Activated naive CD4-positive, alpha-beta T cell treated with anti-CD3 and anti-CD28 coated beads, Interleukin-2, amount 50 U/mL, for 16 hours (primary cell): ENCODE results near the gene KCNQ1.
A peak's percentile ranks its signal among the peaks of the same experiment; 100 is the strongest.

ENCODE experiments used
- DNase-seq: peaks from one replicate; pipeline ENCODE4 v3.0.0-alpha.2; 2020

Gene KCNQ1

DNA sequence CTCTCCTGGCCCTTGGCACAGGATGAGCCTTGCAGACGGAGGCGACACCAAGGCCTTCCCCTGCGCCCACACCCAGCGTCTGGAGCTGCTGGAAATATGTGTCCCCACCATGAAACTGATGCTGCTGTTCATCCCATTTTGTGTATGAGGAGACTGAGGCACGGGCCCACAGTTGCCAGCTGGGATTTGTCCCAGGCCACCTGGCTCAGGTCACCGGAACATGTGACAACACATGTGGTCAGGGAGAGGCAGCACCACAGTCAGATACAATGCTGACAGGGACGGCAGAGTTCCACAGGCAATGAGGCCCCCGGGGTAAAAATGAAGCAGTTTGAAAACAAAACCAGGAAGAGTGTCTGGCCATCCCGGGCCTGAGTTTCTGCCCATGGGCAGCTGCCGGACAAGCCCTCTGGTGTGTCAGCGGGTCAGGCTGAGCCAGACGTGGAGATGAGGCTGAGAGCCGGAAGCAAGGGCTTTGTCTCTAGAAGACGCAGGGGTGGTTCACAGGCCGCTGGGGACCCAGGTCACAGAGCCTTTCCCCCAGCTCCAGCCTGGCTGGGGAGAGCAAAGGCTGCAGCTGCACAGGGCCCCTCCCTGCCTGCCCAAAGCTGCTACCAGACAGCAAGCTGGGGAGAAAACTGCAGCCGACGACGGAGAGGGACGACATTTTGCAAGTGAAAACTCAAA lies 360.0 kb downstream of the KCNQ1 start:
- peak; percentile 8 for DNase-seq

DNA sequence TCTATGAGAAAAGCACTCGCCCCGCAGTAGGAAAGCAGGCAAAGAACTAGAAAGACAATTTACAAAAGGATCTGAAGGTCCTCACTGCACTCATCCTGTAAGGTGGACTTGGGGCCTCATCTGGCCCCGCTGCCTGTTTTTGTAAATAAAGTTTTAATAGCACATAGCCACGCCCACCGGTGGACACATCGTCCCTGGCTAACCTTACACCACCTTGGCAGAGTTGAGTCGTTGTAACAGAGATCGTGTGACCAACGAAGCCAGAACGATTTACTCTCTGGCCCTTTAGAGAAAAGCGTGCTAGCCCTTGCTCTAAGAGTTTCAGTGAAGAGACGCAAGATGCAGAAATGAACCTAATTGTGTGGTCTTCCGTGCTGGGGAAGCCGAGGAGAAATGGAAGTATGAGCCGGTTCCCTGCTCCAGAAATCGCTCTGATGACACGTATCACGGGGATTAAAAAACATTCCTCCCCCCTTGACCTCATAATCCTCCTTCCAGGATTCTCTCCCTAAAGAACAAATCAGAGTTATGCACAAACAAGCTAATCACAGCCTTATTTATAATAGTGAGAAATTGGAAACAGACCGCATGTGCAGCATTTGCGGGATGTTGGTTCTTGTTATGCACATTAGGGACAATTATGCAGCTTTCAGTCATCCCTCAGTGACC lies 360.7 kb downstream of the KCNQ1 start:
- DNase-seq = no peak

DNA sequence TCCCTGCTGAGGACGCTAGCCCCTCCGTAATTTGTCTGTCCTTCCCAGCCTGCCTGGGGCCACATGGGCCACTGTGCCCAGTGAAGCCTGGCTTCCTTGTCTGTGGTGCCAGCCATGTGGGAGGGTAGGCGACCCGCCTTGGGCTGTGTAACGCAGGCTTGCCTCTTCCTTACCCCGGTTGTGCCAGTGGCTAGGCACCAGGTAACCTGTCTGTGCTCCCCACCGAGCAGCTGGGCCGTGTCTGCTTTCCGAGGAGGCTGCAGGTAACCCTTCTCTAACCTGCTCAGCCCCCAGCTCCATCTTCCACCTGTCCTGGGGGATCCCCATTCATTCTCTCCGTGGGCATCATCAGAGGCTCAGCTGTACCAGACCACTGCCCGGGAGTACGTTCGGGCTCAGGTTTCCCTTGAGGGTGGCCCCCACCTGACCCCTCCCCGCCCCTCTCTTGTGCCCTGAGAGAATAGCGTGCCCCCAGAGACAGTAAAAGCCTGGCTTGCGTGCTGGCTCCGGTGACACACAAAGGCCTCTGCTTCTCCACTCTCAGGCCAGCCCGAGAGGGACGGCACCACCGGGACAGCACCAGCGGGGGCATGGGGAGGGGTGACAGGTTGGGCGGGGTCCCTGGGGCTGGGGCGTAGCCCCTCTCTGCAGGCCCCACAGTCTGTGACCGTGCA lies 361.7 kb downstream of the KCNQ1 start:
- peak; percentile 5 for DNase-seq

DNA sequence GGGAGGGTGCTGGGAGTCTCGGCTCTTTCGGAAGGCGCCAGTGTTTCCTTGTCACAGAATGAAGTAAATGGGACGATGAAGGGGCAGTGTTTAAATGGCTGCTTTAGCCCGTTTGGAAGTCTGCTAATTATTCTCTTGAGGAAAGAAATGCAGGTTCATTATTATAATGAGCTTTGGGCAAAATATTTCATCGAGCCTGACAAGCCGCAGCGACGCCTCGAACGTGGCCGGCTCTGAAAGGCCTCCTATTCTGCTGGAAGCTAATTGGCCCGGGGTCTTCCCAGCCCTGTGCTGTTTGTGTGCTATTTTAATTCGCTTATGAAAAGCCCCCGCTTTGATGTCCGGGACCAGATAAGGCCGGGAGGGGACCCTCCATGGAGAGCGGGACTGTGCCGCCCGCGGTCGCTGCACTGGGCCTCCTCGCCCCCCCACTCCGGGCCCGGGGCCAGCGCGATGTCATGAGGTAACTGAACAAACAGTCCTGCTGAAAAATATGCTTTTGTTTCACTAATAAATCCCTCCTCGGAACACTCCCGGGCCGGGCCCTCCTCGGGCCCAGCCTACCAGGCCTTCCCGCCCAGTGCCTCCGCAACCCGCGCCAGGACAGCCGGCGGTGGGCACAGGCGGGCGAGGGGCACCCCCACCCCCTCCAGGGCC lies 362.3 kb downstream of the KCNQ1 start:
- DNase-seq = peak; percentile 9

DNA sequence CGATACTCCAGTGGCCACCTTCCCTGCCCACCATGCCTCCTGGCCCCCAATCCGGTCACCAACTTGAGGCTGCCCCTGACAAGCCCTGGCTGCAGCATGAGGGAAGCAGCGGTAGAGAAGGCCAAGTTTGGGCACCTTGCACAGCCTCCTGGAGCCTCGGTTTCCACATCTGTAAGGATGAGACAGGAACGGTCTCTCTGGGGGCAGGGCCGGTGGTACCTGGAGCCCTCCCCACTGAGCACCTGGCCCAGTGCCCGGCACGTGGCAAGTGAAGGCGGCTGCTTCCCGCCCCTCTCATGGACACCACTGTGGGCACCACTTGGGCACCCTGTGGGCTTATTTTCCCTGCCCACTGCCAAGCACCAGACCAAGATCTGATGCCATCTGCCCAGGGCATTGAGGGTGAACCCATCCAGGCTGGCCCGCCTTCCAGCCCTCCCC lies 363.0 kb downstream of the KCNQ1 start:
- peak; percentile 5 for DNase-seq

DNA sequence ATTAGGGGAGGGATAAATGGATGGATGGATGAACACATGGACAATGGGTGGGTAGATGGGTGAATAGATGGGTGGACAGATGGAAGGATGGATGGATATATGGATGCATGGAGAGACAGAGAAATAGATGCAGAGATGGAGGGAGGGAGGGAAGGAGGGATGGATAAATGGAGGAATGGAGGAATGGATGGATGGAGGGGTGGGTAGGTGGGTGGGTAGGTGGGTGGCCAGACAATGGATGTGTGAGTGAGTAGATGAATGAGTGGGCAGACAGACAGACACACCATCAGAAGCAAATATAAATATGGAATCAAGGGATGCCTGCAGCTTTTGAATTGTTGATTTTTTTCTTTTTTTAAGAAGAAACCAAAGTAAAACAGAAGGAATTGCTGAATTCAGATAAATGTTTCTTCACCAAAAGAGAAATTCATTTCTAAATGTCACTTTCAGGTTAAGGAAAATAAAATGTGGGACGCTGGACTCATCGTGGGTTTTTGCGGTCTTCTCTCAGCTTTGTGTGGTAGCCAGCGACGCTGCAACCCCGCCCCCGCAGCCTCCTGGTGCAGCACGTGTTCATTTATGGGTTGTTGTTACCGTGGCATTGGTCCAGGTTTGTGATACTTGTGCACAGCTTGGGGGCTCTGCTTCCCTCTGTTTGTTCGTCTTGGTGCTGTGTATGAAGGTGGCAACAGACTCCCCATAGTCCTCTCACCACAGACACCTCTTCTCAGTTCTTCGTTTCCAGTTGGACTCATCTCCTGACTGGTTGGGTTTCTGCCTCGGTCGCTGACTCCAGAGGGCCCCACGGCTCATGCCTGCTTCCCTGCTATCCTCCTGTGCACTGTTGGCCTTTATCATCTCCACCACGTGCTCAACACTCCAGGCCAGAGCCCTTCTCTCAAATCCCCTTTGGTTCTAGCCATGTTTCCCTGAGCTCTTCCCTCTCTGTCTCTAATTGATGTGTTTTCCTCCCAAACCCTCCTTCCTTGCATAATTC lies 364.3 kb downstream of the KCNQ1 start:
- peak; percentile 2 for DNase-seq

DNA sequence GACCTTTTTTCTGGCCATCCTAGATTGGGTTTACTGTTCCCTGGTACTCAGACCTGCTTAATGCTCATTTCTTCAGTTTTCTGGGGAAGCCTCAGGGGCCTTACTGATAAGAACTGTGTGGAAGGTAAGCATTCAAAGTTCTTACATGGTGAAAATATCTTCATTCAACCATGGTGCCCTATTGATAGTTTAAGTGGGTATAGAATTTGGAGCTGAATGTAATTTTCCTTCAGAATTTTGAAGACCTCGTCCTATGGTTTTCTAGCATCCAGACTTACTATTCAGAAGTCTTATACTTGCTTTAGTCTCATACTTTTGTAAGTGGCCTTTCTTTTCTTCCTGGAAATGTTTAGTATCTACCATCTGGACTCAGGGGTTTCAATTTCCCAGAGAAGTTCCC lies 365.0 kb downstream of the KCNQ1 start:
- no peak for DNase-seq

DNA sequence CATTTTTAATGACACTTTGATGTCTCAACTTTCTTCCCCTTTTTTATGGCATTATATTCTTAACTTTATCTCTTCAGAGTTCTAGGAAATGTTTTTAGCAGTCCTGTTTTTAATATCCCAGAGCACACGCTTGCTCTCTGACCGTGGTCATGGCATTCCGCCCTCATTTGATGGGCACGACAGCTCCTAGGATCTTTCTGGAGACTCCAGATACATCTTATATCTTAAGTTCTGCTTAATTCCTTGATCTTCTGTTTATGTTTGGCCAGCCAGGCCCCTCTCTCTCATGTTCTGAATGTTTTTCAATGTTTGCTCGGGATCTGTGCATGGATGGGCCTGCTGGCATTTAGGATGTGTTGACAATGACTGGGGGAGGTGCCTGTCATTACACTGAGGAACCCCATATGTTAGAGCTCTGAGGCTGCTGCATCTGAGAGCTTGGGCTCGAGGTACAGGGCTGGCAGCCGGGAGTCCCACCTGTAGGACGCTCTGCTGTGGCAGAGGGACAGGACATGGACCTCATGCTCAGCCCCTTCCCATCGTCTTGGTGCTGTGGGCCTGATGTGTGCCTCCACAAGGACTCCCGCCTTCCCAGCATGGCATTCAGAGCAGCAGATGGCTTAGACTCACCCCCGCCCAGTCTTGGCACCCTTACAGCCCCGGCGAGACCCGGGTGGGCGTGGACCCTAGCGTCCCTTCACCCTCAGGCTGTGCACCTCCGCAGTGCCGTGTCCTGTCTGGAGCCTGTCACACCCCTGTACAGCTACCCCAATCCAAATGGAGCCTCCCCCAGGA lies 365.8 kb downstream of the KCNQ1 start:
- no peak for DNase-seq

DNA sequence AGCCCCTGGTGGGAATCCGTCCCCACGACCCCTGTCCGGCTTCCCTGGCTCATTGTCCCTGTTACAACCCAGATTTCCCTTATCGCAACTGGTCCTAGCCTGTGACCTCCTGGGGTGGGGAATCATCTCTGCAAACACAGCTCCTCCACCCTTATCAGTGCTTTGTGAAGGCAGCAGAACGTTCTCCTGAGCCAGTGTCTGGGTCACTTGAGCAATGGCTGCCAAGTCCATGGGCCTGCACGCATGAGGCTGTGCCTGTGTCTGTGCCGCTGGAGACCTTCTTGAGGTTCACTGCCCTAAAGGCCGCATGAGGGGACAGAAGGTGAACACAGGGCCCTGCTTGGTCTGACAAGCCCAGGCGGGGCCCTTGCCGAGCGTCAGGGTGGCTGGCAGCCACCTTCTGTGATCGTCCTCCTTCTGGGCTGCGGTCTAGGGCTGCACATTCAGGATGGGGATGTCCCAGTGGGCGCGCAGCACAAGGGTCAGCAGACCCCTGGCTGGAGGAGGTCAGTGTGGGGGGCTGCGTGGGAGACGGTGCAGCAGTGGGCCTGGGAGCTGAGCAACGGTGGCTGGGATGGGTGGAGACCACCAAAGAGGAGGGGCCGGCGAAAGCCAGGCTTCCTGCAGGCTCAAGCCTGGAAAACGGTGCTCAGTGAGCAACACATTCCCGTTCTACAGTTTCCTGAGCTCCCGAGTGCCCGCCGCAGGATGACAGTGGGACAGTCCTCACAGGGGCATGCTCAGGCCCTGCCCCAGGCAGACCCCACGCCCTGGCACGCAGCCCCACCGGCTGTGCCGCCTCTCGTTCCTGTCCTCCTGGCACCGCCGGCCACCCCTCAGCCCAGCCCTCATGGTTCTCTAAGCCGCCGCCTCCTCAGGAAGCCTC lies 366.6 kb downstream of the KCNQ1 start:
- DNase-seq = no peak

DNA sequence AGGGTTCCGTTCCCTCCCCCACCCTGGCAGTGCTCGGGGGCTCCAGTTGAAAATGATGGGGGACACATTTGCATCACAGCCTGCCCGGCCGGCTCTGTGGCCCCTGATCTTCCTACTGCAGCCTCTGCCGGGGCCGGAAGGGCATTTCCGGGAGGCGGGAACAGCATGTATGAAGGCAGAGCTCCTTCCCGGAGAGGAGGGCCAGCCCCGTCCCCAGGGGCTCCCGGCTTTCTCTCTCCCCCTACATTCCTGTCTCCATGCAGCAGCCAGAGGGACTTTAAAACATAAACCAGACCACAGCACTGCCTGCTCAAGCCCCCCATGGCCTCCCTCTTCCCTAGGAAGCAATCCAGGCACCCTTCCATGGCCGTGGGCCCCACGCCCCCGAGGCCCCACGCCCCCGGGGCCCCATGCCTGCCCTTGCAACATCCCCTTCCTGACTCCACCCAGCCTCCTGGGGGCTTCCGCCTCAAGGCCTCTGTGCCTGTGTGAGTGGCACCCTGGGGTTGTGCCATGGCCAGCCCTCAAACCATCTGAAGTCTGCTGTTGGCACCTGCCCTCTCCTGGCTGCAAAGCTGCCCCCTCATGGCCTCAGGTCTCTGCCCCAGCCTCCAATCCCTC lies 367.7 kb downstream of the KCNQ1 start:
- DNase-seq = no peak

DNA sequence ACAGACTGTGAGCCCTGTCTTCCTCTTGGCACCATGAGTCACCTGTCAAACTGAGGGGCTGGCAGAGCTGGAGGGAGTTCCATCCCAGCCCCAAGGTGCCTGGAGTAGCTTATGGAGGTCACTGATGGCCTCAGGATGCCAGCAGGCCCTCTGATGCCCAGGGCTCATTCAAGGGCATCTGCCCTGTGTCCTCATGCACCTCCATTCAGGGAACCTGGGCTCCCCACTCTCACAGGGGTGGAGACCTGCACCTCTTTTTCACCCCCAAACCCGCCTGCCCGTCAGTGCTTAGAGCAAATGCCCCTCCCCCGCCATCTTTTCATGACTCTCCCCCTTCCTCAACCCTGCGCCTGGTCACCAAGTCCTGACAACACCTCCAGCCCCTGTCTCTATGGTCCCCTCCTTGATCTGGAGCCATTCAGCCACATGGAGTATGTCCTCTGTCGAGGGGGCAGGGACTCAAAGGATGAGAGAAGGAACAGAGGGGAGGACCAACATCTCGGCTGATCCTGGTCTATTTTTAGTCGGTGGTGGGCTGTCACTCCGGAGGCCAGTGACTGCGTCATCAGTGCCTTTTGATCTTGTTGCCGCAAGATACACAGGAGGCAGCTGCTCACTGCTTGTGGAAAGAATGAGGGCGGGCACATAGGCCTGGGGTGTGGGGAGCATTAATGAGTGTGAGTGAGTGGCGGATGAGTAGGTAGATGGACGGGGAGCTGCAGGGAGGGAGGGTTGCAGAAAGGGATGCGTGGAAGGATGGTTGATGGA lies 368.5 kb downstream of the KCNQ1 start:
- DNase-seq = no peak

DNA sequence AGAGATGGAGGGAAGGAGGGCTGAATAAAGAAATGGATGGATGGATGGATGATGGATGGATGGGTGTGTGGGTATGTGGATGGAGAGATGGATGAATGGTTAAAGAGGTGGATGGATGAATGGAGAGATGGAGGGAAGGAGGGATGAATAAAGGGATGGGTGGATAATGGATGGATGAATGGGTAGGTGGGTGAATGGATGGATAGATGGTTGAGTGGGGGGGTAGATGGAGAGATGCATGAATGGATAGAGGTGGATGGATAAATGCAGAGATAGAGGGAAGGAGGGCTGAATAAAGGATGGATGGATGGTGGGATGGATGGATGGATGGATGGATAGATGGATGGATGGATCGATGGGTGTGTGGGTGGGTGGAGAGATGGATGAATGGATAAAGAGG lies 369.2 kb downstream of the KCNQ1 start:
- no peak for DNase-seq

DNA sequence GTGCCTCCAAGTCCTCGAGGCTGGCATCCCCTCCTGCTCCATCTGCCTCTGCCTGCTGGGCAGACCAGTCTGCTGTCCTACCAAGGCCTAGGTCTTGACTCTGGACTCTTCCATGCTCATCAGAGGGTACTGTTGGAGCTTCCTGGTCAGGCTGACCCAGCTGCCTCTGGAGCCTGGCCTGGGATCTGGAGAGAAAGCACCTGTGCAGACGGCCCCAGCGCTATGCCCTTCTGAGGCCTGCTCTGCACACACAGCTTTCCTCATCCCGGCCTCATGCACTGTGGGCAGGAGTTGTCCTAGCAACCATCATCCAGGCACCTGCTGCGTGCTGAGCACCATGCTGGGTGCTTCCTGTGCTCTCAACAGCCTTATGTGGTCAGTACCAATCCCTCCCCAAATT lies 369.9 kb downstream of the KCNQ1 start:
- DNase-seq = no peak

DNA sequence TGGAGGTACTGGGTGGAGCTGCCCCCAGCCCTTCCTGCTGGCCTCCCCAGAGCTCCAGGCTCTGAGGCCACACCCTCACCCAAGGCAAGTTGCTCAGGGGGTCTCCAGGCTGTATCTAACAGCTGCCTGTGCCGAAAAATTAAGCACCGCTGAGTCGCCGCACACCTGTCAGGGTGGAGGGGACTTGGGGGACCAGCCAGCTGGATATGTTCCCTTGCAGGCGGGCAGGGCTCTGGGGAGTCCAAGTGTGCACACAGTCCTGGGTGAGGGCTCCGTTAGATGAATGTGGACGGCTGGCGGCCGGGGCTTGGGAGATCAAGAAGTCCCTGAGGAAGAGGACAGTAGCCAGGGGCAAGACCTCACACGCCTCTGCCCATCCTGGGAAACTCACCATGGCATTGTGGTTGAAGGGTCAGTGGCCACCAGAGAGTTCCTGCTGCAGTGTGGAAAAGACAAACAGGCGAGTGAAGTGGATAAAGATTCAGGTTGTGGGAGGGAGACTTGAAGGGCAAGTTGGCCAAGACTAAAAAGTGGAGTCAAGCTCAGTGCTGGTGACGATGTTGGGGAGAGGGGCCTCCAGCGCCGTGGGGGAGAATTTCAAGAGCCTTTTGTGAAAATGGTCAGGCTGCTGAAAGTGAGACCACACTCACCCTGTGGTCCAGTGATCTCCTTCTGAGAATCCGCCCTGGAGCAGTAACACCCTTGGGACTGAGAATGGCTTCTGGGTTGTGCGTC lies 371.1 kb downstream of the KCNQ1 start:
- no peak for DNase-seq

DNA sequence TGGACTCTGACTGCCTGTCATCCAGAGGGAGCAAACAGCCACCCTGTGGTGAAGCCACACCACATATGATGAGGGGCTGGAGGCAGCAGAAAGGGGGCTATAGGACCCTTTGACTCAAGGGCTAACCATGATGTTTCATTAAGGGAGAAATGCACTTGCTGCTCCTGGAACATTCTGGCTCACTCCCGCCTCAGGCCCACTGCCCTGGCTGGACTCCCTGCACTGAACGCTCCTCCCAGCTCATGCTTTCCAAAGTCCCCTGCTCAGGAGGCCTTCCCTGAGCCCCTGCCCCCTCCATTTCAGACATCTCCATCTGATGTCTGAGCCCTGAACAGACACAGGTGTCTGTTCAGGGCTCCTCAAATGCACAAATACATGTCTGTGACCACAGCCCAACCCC lies 371.7 kb downstream of the KCNQ1 start:
- no peak for DNase-seq

DNA sequence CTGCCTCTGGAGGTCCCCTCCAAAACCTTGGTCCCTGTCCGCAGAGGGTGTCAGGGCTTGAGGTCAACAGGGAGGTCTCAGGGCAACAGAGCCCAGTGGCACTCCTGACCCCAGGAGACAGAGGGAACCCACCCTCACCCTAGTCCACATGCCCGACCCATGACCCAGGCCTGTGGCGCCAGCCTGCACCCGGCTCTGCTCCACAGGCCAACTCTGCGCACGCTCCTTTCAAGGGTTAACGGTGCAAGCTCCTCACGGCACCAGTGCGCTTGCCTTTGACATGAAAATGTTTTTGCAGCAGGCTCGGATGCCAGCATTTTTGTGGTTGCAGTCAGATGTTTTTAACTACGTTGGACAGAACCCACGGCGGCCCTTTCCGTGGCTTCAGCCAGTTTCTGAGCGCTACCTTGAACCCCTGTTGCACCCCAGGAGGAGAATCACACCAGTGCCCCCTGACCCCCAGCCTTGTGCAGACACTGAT lies 372.2 kb downstream of the KCNQ1 start:
- no peak for DNase-seq

DNA sequence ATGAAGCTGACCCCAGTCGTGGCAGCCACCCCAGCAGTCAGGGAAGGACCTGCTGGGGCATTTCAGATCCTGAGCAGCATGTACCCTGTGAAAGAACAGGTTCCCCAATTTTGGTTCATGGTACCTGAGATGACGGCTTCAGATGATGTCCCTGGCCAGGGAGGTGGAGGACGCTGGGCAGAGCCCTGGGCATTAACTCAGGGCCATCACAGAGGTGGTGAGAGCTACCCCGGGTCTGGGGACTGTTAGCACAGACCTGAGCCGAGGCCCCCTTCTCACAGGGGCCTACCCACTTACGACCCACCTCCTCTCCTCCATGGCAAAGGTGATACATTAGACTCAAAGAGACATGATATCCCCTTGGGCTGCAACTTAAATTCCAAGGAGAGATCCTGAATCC lies 372.6 kb downstream of the KCNQ1 start:
- DNase-seq = no peak

DNA sequence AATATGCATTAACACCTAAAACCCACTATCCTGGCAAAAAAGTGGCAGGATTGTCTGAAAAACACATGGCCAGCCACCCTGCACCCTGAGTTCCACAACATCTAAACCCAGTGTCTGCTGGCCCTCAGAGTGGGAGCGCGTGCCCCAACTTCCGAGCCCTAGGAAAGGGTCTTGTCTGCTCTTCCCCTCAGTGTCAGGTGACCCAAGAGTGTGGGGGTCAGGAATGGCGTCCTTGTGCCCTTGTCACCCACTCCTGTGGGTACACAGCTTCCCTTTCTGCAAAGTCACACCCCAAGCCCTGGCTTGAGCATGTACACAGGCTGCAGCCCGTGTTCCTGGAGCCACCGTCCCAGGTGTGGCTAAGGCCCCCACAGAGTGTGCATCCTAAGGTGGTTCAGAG lies 373.2 kb downstream of the KCNQ1 start:
- DNase-seq = no peak
